Endothelial cell of umbilical vein (primary cell): ENCODE results near the gene AUTS2. TPM values are rescaled to one million over a fixed set of nuclear protein-coding genes. Genes with fewer than 3 reads are reported as not detected.

Experiments used
- BruUV-seq: library from RNA; stranded (reverse); fragments of 400-500 nt; replicated peaks from 2 replicates; lab custom pipeline; 2021; lab: Mats Ljungman, UMichigan
- CTCF ChIA-PET: fragments of 300-600, 350-600 bp; sonication (Branson Sonifier 250); formaldehyde crosslinking; loops from one replicate; lab custom pipeline; 2021; ENCODE audit warnings: antibody characterized with exemption, inconsistent platforms; lab: Charles Lee
- POLR2A ChIA-PET: fragments of 300-600, 350-600 bp; sonication (Branson Sonifier 250); formaldehyde crosslinking; loops from one replicate; lab custom pipeline; 2021; ENCODE audit warnings: antibody characterized with exemption, inconsistent platforms; lab: Charles Lee
- DNase-seq: peaks from one replicate; pipeline ENCODE4 v3.0.0-alpha.2; 2011; ENCODE audit warnings: low read depth, low spot score
- FAIRE-seq: peaks from 2 replicates; lab custom pipeline; 2011; peaks lifted over from hg19 to GRCh38; lab: Jason Lieb, UNC
- H2AFZ ChIP-seq: 2 replicates; pipeline ENCODE4 v1.6.0; 2012; ENCODE audit warnings: low read depth, low read length, control low read depth, inconsistent platforms
- H3K27ac ChIP-seq: 2 replicates; pipeline ENCODE4 v1.5.1; 2011; ENCODE audit warnings: low read depth, mild to moderate bottlenecking, control low read depth, low read length, moderate library complexity; ENCODE audit not compliant: insufficient read depth
- H3K27me3 ChIP-seq, 2 experiments: 2 replicates each; pipeline versions ENCODE4 v1.6.0 to v1.6.1; 2011; ENCODE audit warnings: low read length in 2 of 2, mixed read lengths in 1 of 2; ENCODE audit not compliant: control insufficient read depth in 2 of 2, insufficient read depth in 2 of 2
- H3K36me3 ChIP-seq, 2 experiments: 2 replicates in 1 of 2; 3 replicates in 1 of 2; pipeline ENCODE4 v1.5.1; 2011; ENCODE audit warnings: low read length in 2 of 2, mild to moderate bottlenecking in 1 of 2, moderate library complexity in 1 of 2; ENCODE audit not compliant: control insufficient read depth in 2 of 2, insufficient read depth in 2 of 2; ENCODE audit errors: extremely low read depth in 1 of 2
- H3K4me1 ChIP-seq: 3 replicates; pipeline ENCODE4 v1.5.1; 2011; ENCODE audit warnings: mild to moderate bottlenecking, low read length; ENCODE audit not compliant: control insufficient read depth, insufficient read depth; ENCODE audit errors: extremely low read depth
- H3K4me2 ChIP-seq: 2 replicates; pipeline ENCODE4 v1.6.1; 2011; ENCODE audit warnings: low read length, control low read depth, mixed read lengths; ENCODE audit not compliant: insufficient read depth
- H3K4me3 ChIP-seq, 3 experiments: fragments of 200-600 bp in 1 of 3; sonication (generic), shearing (Covaris generic) in 1 of 3; replicated peaks in 1 of 3; 2 replicates each; pipeline ENCODE4 v1.5.1; 2011 to 2016; ENCODE audit warnings: control low read depth in 3 of 3, low read length in 3 of 3, mild to moderate bottlenecking in 2 of 3, inconsistent platforms in 1 of 3, low read depth in 1 of 3, moderate library complexity in 1 of 3; ENCODE audit not compliant: insufficient read depth in 1 of 3
- H3K79me2 ChIP-seq: 2 replicates; pipeline ENCODE4 v1.6.0; 2012; ENCODE audit warnings: low read length, inconsistent platforms; ENCODE audit not compliant: control insufficient read depth, insufficient read depth
- H3K9ac ChIP-seq: replicated peaks from 2 replicates; pipeline ENCODE3; 2011; ENCODE audit warnings: low read length, control low read depth; ENCODE audit not compliant: insufficient read depth; ENCODE audit errors: extremely low read depth
- H3K9me1 ChIP-seq: replicated peaks from 3 replicates; pipeline ENCODE4 v1.6.0; 2011; ENCODE audit warnings: mild to moderate bottlenecking, low read length; ENCODE audit not compliant: control insufficient read depth, insufficient read depth; ENCODE audit errors: extremely low read depth
- H3K9me3 ChIP-seq: replicated peaks from 2 replicates; pipeline ENCODE4 v1.5.1; 2012; ENCODE audit warnings: low read length, inconsistent platforms; ENCODE audit not compliant: control insufficient read depth, insufficient read depth
- H4K20me1 ChIP-seq: replicated peaks from 2 replicates; pipeline ENCODE3; 2011; ENCODE audit warnings: mild to moderate bottlenecking, low read length; ENCODE audit not compliant: control insufficient read depth, insufficient read depth; ENCODE audit errors: extremely low read depth
- CTCF ChIP-seq, 2 donors: IDR thresholded peaks; 1 replicate in 1 of 2; 2 replicates in 1 of 2; pipeline ENCODE4 v1.5.1; 2011; ENCODE audit warnings: low read length in 2 of 2, mild to moderate bottlenecking in 2 of 2, moderate library complexity in 2 of 2, control low read depth in 1 of 2, inconsistent platforms in 1 of 2, low read depth in 1 of 2; ENCODE audit not compliant: insufficient read depth in 1 of 2; ENCODE audit errors: extremely low read depth in 1 of 2
- EZH2 ChIP-seq: IDR thresholded peaks from 2 replicates; pipeline ENCODE4 v1.6.1; 2012; ENCODE audit warnings: borderline replicate concordance, low read depth, mild to moderate bottlenecking, moderate library complexity, low read length, inconsistent platforms; ENCODE audit not compliant: severe bottlenecking
- FOS ChIP-seq: IDR thresholded peaks from 2 replicates; pipeline ENCODE4 v1.6.1; 2011; ENCODE audit warnings: mild to moderate bottlenecking, low read length, moderate library complexity, borderline replicate concordance; ENCODE audit not compliant: insufficient read depth
- GATA2 ChIP-seq: IDR thresholded peaks from 2 replicates; pipeline ENCODE4 v1.7.0; 2011; ENCODE audit warnings: low read depth, mild to moderate bottlenecking, moderate library complexity, mixed read lengths, low read length; ENCODE audit not compliant: insufficient read length, insufficient read depth
- JUN ChIP-seq: IDR thresholded peaks from 2 replicates; pipeline ENCODE4 v1.6.1; 2011; ENCODE audit warnings: borderline replicate concordance, low read depth; ENCODE audit not compliant: insufficient read length, insufficient read depth
- MYC ChIP-seq: IDR thresholded peaks from one replicate; pipeline ENCODE4 v1.6.1; 2011; ENCODE audit warnings: mild to moderate bottlenecking, low read depth, low read length
- POLR2A ChIP-seq: IDR thresholded peaks from 2 replicates; pipeline ENCODE4 v1.6.1; 2012; ENCODE audit warnings: low read depth, mild to moderate bottlenecking, control low read depth, low read length
- POLR2AphosphoS5 ChIP-seq: IDR thresholded peaks from 2 replicates; pipeline ENCODE4 v1.6.1; 2012; ENCODE audit warnings: low read depth, mild to moderate bottlenecking, control low read depth, low read length, moderate library complexity; ENCODE audit not compliant: insufficient read depth
- dilution Hi-C: fragments of 300-500 bp; cut with MboI; formaldehyde crosslinking; loops from one replicate; pipeline ENCODE4 v1.15.0; 2019; ENCODE audit warnings: low sequenced_read_pairs; ENCODE audit not compliant: extremely low pct_ligation_motif_present
- intact Hi-C: fragments of 100-400 bp; cut with micrococcal nuclease; formaldehyde crosslinking; loops from one replicate; pipeline ENCODE4 v1.10.0; 2022
- polyA plus RNA-seq, 4 experiments: library from polyadenylated mRNA; depleted of rRNA in 3 of 4; stranded (reverse) in 3 of 4; unstranded in 1 of 4; fragments of >200 nt; gene quantifications; 2 replicates each; pipeline versions ENCODE4 v1.2.1 to v1.2.3, GENCODE V29; 2011 to 2012; ENCODE audit warnings: missing spikeins in 1 of 4
- total RNA-seq: library from RNA; stranded (reverse); gene quantifications from 2 replicates; pipeline ENCODE4 v1.2.3, GENCODE V29; 2021
- TF ChIP-seq, protein P1 (sequence below): IDR thresholded peaks from 2 replicates; pipeline ENCODE4 v1.6.1; 2011; ENCODE audit not compliant: insufficient read depth, insufficient read length

The AUTS2 gene
- total and polyA plus RNA-seq, 2 donors (not counting 3 experiments of a cell fraction or from before 2014, with no cell fraction given), result 0.59 to 8.0 TPM

DNA sequence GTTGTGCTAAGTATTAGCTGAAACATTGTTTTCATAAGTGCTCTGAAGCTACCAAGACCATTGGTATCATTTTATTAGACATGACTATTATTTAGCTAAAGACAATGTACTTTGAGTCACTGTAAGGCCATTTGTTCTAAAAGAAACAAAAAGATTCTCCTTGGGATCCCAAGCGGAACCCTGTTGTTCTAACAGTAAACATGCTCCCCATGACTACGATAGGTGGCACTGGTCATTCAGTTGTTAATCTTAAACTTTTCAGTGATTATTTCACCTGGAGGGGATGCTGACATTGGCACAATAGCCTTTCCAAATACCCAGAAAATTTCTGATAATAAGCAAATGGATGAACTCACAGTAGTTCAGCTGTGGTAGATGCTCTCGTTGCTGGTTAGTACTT, 715.0 kb downstream of the AUTS2 start:
- POLR2A ChIA-PET, result no interaction called here
- no peak for FAIRE-seq

More for the DNA sequence above, 715.0 kb downstream of the AUTS2 start:
- intact Hi-C loops (no loop called here), dilution Hi-C loops (no loop called here)
- H3K4me3 ChIP-seq, result no peak overlapping the region
- no peaks in the 10 kb centered on the region for H3K4me1 ChIP-seq
- no peak for DNase-seq
- H3K9me3 ChIP-seq, result no peaks in the 10 kb centered on the region
- TF ChIP-seq MYC (no peak), GATA2 (no peak), EZH2 (no peak), JUN (no peak), CTCF (IDR thresholded peaks at IDR 0.05; ENCODE audit: extremely low read depth in 1 of 2, insufficient read depth in 1 of 2, low read depth in 1 of 2, low read length in 2 of 2) (no peak), POLR2A (no peak), FOS (no peak), POLR2AphosphoS5 (no peak)
- TF ChIP-seq, protein P1, sequence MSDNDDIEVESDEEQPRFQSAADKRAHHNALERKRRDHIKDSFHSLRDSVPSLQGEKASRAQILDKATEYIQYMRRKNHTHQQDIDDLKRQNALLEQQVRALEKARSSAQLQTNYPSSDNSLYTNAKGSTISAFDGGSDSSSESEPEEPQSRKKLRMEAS, result no peak
- no peaks in the 10 kb centered on the region for H3K9me1 ChIP-seq
- H3K36me3 ChIP-seq, result no peaks in the 10 kb centered on the region
- CTCF ChIA-PET, result no interaction called here
- H4K20me1 ChIP-seq, result no peaks in the 10 kb centered on the region
- BruUV-seq, result no TSS peak
- H2AFZ ChIP-seq, result no peak overlapping the region
- H3K79me2 ChIP-seq, result no peaks in the 10 kb centered on the region
- no peak overlapping the region for H3K9ac ChIP-seq
- H3K27me3 ChIP-seq, result no peaks in the 10 kb centered on the region
- H3K27ac ChIP-seq, result no peak overlapping the region
- H3K4me2 ChIP-seq, result no peak overlapping the region
